B cell (primary cell): Measurements from ENCODE around the gene ZNF280A. TPM values are rescaled to one million over a fixed set of nuclear protein-coding genes. Genes with fewer than 3 reads are reported as not detected.

Source experiments
- ATAC-seq: fragments of 200-7000 bp; cut with Tn5 transposase; one replicate; pipeline ENCODE4 v1.10.0; 2021; ENCODE audit warnings: low read depth, mild to moderate bottlenecking, moderate number of reproducible peaks, moderate library complexity
- CTCF ChIA-PET: fragments of 350-600 bp; sonication (Branson Sonifier 250); formaldehyde crosslinking; loops from one replicate; lab custom pipeline; 2021; ENCODE audit warnings: antibody characterized with exemption, inconsistent platforms; lab: Charles Lee
- POLR2A ChIA-PET: fragments of 350-600 bp; sonication (Branson Sonifier 250); formaldehyde crosslinking; loops from one replicate; lab custom pipeline; 2021; ENCODE audit warnings: antibody characterized with exemption; lab: Charles Lee
- DNase-seq: peaks from one replicate; pipeline ENCODE4 v3.0.0; 2013
- H2AFZ ChIP-seq: 2 replicates; pipeline ENCODE4 v1.6.1; 2012; ENCODE audit warnings: mild to moderate bottlenecking, low read depth, low read length; ENCODE audit not compliant: insufficient read depth, poor library complexity, severe bottlenecking
- H3K27ac ChIP-seq, 2 donors: 1 replicate in 1 of 2; 2 replicates in 1 of 2; pipeline ENCODE4 v1.5.1; 2012 to 2013; ENCODE audit warnings: low read length in 2 of 2, mild to moderate bottlenecking in 2 of 2, moderate library complexity in 1 of 2
- H3K27me3 ChIP-seq, 4 experiments: fragments of 200-600 bp in 1 of 4; sonication (generic) in 1 of 4; replicated peaks in 1 of 4; 1 replicate in 2 of 4; 2 replicates in 2 of 4; pipeline versions ENCODE4 v1.6.1 to v1.7.0; 2013 to 2016; ENCODE audit warnings: low read length in 3 of 4, mild to moderate bottlenecking in 2 of 4, mixed read lengths in 1 of 4, moderate library complexity in 1 of 4; ENCODE audit not compliant: insufficient read depth in 4 of 4, control insufficient read depth in 3 of 4; ENCODE audit errors: control extremely low read depth in 1 of 4
- H3K36me3 ChIP-seq, 2 experiments: replicated peaks in 1 of 2; 1 replicate in 1 of 2; 2 replicates in 1 of 2; pipeline versions ENCODE4 v1.6.1 to v1.7.1; 2013; ENCODE audit warnings: low read length in 1 of 2; ENCODE audit not compliant: insufficient read depth in 2 of 2, control insufficient read depth in 1 of 2; ENCODE audit errors: control extremely low read depth in 1 of 2, extremely low read depth in 1 of 2
- H3K4me1 ChIP-seq, 2 donors: fragments of 200-600 bp in 1 of 2; sonication (generic) in 1 of 2; 1 replicate in 1 of 2; 2 replicates in 1 of 2; pipeline versions ENCODE4 v1.5.1 to v1.6.1; 2013 to 2017; ENCODE audit warnings: low read length in 2 of 2; ENCODE audit not compliant: control insufficient read depth in 2 of 2, insufficient read depth in 2 of 2
- H3K4me2 ChIP-seq: replicated peaks from 2 replicates; pipeline ENCODE3; 2012; ENCODE audit warnings: mild to moderate bottlenecking, low read depth, low read length; ENCODE audit not compliant: poor library complexity, severe bottlenecking
- H3K4me3 ChIP-seq, 5 experiments: fragments of 200-600 bp in 1 of 5; sonication (generic) in 1 of 5; 1 replicate in 3 of 5; 2 replicates in 2 of 5; pipeline versions ENCODE4 v1.5.1 to v1.7.0; 2011 to 2016; ENCODE audit warnings: low read length in 4 of 5, mild to moderate bottlenecking in 4 of 5, low read depth in 2 of 5, control low read depth in 1 of 5, moderate library complexity in 1 of 5; ENCODE audit not compliant: insufficient read depth in 1 of 5; ENCODE audit errors: control extremely low read depth in 1 of 5, extremely low read depth in 1 of 5
- H3K79me2 ChIP-seq: fragments of 200-600 bp; sonication (generic); one replicate; pipeline ENCODE4 v1.6.0; 2016; ENCODE audit warnings: low read length; ENCODE audit not compliant: control insufficient read depth, insufficient read depth
- H3K9ac ChIP-seq: fragments of 200-600 bp; sonication (generic); 2 replicates; pipeline ENCODE4 v1.6.1; 2017; ENCODE audit warnings: mild to moderate bottlenecking, low read length, moderate library complexity
- H3K9me3 ChIP-seq, 3 donors: one replicate each; pipeline versions ENCODE4 v1.6.1 to v1.7.1; 2013; ENCODE audit warnings: low read length in 2 of 3; ENCODE audit not compliant: control insufficient read depth in 2 of 3, insufficient read depth in 1 of 3; ENCODE audit errors: control extremely low read depth in 1 of 3
- H4K20me1 ChIP-seq: 2 replicates; pipeline ENCODE4 v1.6.0; 2012; ENCODE audit warnings: mild to moderate bottlenecking, low read length; ENCODE audit not compliant: insufficient read depth, control insufficient read depth, poor library complexity, severe bottlenecking
- H3K27ac Mint-ChIP-seq: one replicate; pipeline ENCODE4 v1.8.0; 2021; ENCODE audit warnings: mixed read lengths
- H3K27me3 Mint-ChIP-seq: one replicate; pipeline ENCODE4 v1.8.0; 2021; ENCODE audit warnings: mixed read lengths
- H3K4me1 Mint-ChIP-seq: one replicate; pipeline ENCODE4 v1.8.0; 2021; ENCODE audit warnings: mixed read lengths
- H3K4me3 Mint-ChIP-seq: one replicate; pipeline ENCODE4 v1.8.0; 2021; ENCODE audit warnings: mixed read lengths
- H3K9me3 Mint-ChIP-seq: one replicate; pipeline ENCODE4 v1.8.0; 2022; ENCODE audit warnings: mixed read lengths; ENCODE audit not compliant: insufficient read depth
- CTCF ChIP-seq: fragments of 200-600 bp; IDR thresholded peaks from one replicate; pipeline ENCODE4 v1.8.0; 2022; ENCODE audit warnings: antibody characterized with exemption, mild to moderate bottlenecking
- EZH2 ChIP-seq: IDR thresholded peaks from 2 replicates; pipeline ENCODE4 v1.6.1; 2012; ENCODE audit warnings: borderline replicate concordance, low read depth, mild to moderate bottlenecking, moderate library complexity, low read length; ENCODE audit not compliant: insufficient read depth, poor library complexity, severe bottlenecking
- WGBS: methylation state at CpG from one replicate; pipeline ENCODE4 v1.1.5; 2013; ENCODE audit warnings: missing lambda C conversion rate; ENCODE audit not compliant: insufficient coverage; 5-methylcytosine and 5-hydroxymethylcytosine counted together
- intact Hi-C: fragments of 100-400 bp; cut with micrococcal nuclease; formaldehyde crosslinking; loops from one replicate; pipeline ENCODE4 v1.10.0; 2022
- polyA plus RNA-seq: library from polyadenylated mRNA; depleted of rRNA; stranded (reverse); fragments of >200 nt; gene quantifications from 2 replicates; pipeline ENCODE4 v1.2.3, GENCODE V29; 2012
- total RNA-seq, 2 donors: library from RNA; stranded (reverse); fragments of 120-200 nt in 1 of 2; gene quantifications; 1 replicate in 1 of 2; 2 replicates in 1 of 2; pipeline versions ENCODE4 v1.2.3 to v1.2.4, GENCODE V29; 2013 to 2022

Gene ZNF280A
- total and polyA plus RNA-seq, 2 donors (not counting 1 experiment from before 2014, with no cell fraction given), result not detected

- peaks cover 2% of the 10 kb centered on the region for H3K4me1 Mint-ChIP-seq
- Histone ChIP-seq H3K9me3 (peaks cover 0 to 2% (median 0%) of the 10 kb centered on the region in 3 donors), H3K4me2 (no peak overlapping the region), H3K27me3 (no peaks in the 10 kb centered on the region), H3K9ac (no peak overlapping the region), H3K27ac (no peak overlapping the region), H3K79me2 (no peaks in the 10 kb centered on the region), H3K4me3 (no peak overlapping the region), H3K4me1 (no peaks in the 10 kb centered on the region), H4K20me1 (no peaks in the 10 kb centered on the region), H2AFZ (no peak overlapping the region), H3K36me3 (peaks cover 5 to 9% of the 10 kb centered on the region in 2 experiments)
- CTCF ChIA-PET, result interaction anchor here (1.0 to 1.6 kb wide), 3 partner anchors 13 to 91 kb away, joined by 3 to 4 read pairs (median 3); no protein-coding TSS in a partner anchor
- H3K9me3 Mint-ChIP-seq, result no peaks in the 10 kb centered on the region
- DNase-seq (no peak), ATAC-seq (no peak)
- no peak for TF ChIP-seq CTCF
- TF ChIP-seq EZH2, result no peak
- intact Hi-C loops, result no loop called here
- H3K4me3 Mint-ChIP-seq, result no peak overlapping the region
- H3K27ac Mint-ChIP-seq, result no peak overlapping the region
- H3K27me3 Mint-ChIP-seq, result no peaks in the 10 kb centered on the region
- 100% methylated on average over 1 of the region's 3 CpGs for WGBS
- POLR2A ChIA-PET, result no interaction called here
These were observed 34.5 kb downstream of the ZNF280A start for GRCh38 chr22:22485524-22485923.

DNA sequence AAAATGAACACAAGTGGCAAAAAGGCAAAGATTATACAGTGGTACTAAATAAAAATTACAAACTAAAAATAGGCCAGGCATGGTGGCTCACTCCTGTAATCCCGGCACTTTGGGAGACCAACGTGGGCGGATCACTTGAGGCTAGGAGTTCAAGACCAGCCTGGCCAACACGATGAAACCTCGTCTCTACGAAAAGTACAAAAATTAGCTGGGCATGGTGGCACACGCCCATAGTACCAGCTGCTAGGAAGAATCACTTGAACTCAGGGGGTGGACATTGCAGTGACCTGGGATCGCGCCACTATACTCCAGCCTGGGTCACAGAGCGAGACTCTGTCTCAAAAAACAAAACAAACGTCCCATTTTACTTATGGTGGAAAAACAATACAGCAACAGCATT, 36.0 kb downstream of the ZNF280A start:
- Histone ChIP-seq H4K20me1 (no peaks in the 10 kb centered on the region), H3K9ac (no peak overlapping the region), H3K4me3 (no peak overlapping the region), H2AFZ (no peak overlapping the region), H3K4me2 (no peak overlapping the region), H3K27ac (no peak overlapping the region), H3K79me2 (no peaks in the 10 kb centered on the region), H3K9me3 (peaks cover 0 to 2% (median 0%) of the 10 kb centered on the region in 3 donors), H3K36me3 (peaks cover 2 to 8% of the 10 kb centered on the region in 2 experiments), H3K27me3 (no peaks in the 10 kb centered on the region), H3K4me1 (no peaks in the 10 kb centered on the region)
- DNase-seq (no peak), ATAC-seq (no peak)
- intact Hi-C loops, result no loop called here
- Mint-ChIP-seq H3K9me3 (no peaks in the 10 kb centered on the region), H3K27me3 (no peaks in the 10 kb centered on the region), H3K4me3 (no peak overlapping the region), H3K4me1 (no peaks in the 10 kb centered on the region), H3K27ac (no peak overlapping the region)
- ChIA-PET CTCF (interaction anchor here (0.7 to 1.5 kb wide), 2 partner anchors 11 to 53 kb away, joined by 3 read pairs; no protein-coding TSS in a partner anchor), POLR2A (no interaction called here)
- 99% methylated on average over 5 of the region's 11 CpGs for WGBS
- TF ChIP-seq CTCF (no peak), EZH2 (no peak)
